HG03439 (cell line): ENCODE data around the gene MEOX2.

Experiments used
- ATAC-seq: cut with Tn5 transposase; IDR thresholded peaks from one replicate; pipeline ENCODE4 v1.9.1; 2021; ENCODE audit warnings: mild to moderate bottlenecking, moderate library complexity; ENCODE audit not compliant: unreplicated experiment

MEOX2 gene

GRCh38 chr7:15681631-15682030 lies 4.9 kb downstream of the MEOX2 start:
- no peak for ATAC-seq

- no peak for ATAC-seq
These were observed 5.3 kb downstream of the MEOX2 start for GRCh38 chr7:15681186-15681585.

GRCh38 chr7:15680446-15680845 lies 6.0 kb downstream of the MEOX2 start:
- no peak for ATAC-seq

- no peak for ATAC-seq
These were observed 7.2 kb downstream of the MEOX2 start for GRCh38 chr7:15679306-15679705.

- no peak for ATAC-seq
These were observed 7.8 kb downstream of the MEOX2 start for GRCh38 chr7:15678653-15679052.

GRCh38 chr7:15675379-15675778 lies 11.1 kb downstream of the MEOX2 start:
- ATAC-seq, result no peak

GRCh38 chr7:15674586-15674985 lies 11.9 kb downstream of the MEOX2 start:
- ATAC-seq, result no peak

GRCh38 chr7:15669443-15670090 lies 16.9 kb downstream of the MEOX2 start:
- ATAC-seq, result no peak

GRCh38 chr7:15667991-15668390 lies 18.5 kb downstream of the MEOX2 start:
- ATAC-seq, result no peak

- ATAC-seq, result no peak
These were observed 24.0 kb downstream of the MEOX2 start for GRCh38 chr7:15662451-15662850.

GRCh38 chr7:15658247-15658646 lies 28.2 kb downstream of the MEOX2 start:
- no peak for ATAC-seq

GRCh38 chr7:15652776-15653290 lies 33.6 kb downstream of the MEOX2 start:
- ATAC-seq, result no peak

- ATAC-seq, result no peak
These were observed 34.8 kb downstream of the MEOX2 start for GRCh38 chr7:15651693-15652092.

- ATAC-seq, result no peak
These were observed 35.7 kb downstream of the MEOX2 start for GRCh38 chr7:15650787-15651186.

- no peak for ATAC-seq
These were observed 38.0 kb downstream of the MEOX2 start for GRCh38 chr7:15648461-15648961.

GRCh38 chr7:15647309-15647708 lies 39.2 kb downstream of the MEOX2 start:
- ATAC-seq, result no peak

GRCh38 chr7:15643000-15643705 lies 43.3 kb downstream of the MEOX2 start:
- ATAC-seq, result no peak

GRCh38 chr7:15628876-15629275 lies 57.6 kb downstream of the MEOX2 start:
- ATAC-seq, result no peak

GRCh38 chr7:15626041-15626440 lies 60.4 kb downstream of the MEOX2 start:
- ATAC-seq, result no peak

- no peak for ATAC-seq
These were observed 61.0 kb downstream of the MEOX2 start for GRCh38 chr7:15625466-15625865.

- no peak for ATAC-seq
These were observed 65.0 kb downstream of the MEOX2 start for GRCh38 chr7:15621468-15621867.

- no peak for ATAC-seq
These were observed 65.8 kb downstream of the MEOX2 start for GRCh38 chr7:15620491-15621185.
